ENCODE measurements around the gene USP35. TPM values are rescaled to one million over a fixed set of nuclear protein-coding genes. Genes with fewer than 3 reads are reported as not detected.
"Not testable (repeated sequence)": the region's sequence is repeated elsewhere in the genome, so short reads cannot be mapped to it uniquely, and the experiment has no call there.

USP35 gene
- total RNA-seq, 1 donor from 2014 or later, result 7.1 TPM

DNA sequence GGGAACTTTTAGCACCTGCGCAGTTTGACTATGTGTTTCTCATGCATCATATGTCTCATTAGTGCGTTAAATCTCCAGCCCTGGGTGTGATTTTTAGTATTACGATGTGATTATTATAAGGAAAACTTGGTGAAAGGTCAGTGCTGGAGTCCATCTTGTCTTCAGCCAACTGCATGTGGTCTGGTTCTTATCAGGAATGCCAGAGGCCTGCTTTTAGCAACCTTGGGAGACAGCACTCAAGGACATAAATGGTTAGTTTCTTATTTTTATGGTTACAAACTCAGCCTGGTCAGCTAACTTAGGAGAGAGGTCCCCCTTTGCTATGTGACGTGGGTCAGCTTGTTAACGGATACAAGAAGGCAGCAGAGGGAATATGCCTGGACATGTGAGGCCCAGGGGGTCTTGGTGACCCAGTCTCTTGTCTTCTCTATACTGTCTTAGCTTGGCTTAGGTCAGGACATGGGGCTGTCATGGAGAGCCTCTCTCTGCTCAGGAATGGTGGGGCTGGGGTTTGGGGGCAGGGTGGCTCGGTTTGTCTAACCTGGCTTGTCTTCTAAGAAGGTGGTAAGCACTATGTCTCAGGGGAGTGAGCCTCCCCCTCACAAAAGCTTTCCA is 21.8 kb upstream of the USP35 start:
- Histone ChIP-seq H3K9me3 (no peaks in the 10 kb centered on the region), H3K27me3 (no peaks in the 10 kb centered on the region), H3K4me3 (no peak overlapping the region), H3K36me3 (peaks cover 2% of the 10 kb centered on the region), H3K27ac (no peak overlapping the region), H3K4me1 (peaks cover 11% of the 10 kb centered on the region)
- ATAC-seq, result no peak
- TF ChIP-seq, protein P1, sequence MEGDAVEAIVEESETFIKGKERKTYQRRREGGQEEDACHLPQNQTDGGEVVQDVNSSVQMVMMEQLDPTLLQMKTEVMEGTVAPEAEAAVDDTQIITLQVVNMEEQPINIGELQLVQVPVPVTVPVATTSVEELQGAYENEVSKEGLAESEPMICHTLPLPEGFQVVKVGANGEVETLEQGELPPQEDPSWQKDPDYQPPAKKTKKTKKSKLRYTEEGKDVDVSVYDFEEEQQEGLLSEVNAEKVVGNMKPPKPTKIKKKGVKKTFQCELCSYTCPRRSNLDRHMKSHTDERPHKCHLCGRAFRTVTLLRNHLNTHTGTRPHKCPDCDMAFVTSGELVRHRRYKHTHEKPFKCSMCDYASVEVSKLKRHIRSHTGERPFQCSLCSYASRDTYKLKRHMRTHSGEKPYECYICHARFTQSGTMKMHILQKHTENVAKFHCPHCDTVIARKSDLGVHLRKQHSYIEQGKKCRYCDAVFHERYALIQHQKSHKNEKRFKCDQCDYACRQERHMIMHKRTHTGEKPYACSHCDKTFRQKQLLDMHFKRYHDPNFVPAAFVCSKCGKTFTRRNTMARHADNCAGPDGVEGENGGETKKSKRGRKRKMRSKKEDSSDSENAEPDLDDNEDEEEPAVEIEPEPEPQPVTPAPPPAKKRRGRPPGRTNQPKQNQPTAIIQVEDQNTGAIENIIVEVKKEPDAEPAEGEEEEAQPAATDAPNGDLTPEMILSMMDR (IDR thresholded peaks at IDR 0.05), result no peak
- intact Hi-C loops (cut with DNase I), result no loop called here
- no peak for DNase-seq

DNA sequence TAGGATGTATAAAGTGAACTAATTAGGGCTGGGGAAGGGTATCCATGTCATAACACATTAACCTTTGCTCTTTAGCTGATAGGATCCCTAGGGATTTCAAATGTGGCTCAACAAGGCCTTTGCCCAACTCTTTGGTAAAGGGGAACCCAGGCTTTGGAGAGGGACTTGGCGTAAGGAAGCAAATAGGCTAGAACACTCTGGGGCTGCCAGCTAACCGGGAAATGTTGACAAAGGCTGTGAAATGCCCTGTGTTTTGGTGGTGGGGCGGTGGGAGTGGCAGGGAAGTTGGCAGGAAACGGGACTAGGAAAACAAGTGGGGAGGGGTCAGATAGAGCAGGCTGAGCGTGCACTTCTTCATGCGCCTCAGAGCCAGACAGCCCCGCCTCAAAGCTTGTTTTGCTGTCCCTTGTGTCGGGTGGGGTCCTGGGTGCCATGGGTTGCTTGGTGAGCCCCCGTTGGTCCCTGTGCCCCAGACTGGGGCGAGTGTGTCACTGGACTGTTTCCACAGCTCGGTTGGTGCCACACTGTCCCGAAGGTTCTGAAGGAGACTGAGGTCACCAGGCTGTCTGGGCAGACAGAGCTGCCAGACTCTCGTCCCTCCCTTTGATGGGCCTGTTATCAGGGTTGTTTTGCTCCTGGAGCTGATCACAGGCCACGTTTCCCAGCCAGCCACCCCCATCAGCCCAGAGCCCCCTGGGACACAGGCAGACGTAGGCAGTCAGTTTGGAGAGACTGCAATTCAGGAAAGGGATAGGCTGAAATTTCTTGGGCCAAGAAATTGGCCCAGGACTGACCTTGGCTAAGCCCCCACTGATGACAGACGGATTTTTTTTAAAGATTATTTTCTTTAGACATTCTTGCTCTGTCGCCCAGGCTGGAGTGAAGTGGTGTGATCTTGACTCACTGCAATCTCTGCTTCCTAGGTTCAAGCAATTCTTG is 19.9 kb upstream of the USP35 start:
- intact Hi-C loops (cut with DNase I), result no loop called here
- Histone ChIP-seq H3K9me3 (no peaks in the 10 kb centered on the region), H3K27ac (peak overlapping the region; percentile 78), H3K4me3 (no peak overlapping the region), H3K4me1 (peaks cover 11% of the 10 kb centered on the region), H3K36me3 (peaks cover 12% of the 10 kb centered on the region), H3K27me3 (no peaks in the 10 kb centered on the region)
- DNase-seq (no peak), ATAC-seq (peak; percentile 65)
- TF ChIP-seq, protein P1 (IDR thresholded peaks at IDR 0.05), result no peak

DNA sequence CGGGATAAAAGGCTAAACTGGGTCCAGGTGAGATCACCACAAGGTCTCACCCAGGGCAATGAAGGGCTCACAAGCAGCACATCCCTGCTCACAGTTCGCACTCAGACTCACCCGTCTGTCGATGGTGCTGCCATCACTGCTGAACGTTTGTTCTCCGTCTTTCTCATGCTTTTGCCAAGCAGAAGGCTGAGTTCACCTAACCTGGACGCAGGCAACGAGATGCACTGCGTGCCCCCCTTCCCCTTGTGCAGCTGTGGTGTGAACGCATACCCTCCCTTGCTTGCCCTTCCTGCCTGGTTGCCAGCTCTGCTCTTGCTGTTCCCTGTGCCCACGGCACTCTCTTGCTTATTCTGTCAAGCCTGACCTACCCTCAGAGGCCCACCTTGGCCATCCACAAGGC is 18.3 kb upstream of the USP35 start:
- DNase-seq (no peak), ATAC-seq (no peak)
- H3K27me3 ChIP-seq, result no peaks in the 10 kb centered on the region
- TF ChIP-seq, protein P1 (IDR thresholded peaks at IDR 0.05), result no peak
- H3K9me3 ChIP-seq, result no peaks in the 10 kb centered on the region
- no peak overlapping the region for H3K27ac ChIP-seq
- no peak overlapping the region for H3K4me3 ChIP-seq
- H3K36me3 ChIP-seq, result peaks cover 18% of the 10 kb centered on the region
- intact Hi-C loops (cut with DNase I), result no loop called here
- peaks cover 11% of the 10 kb centered on the region for H3K4me1 ChIP-seq

DNA sequence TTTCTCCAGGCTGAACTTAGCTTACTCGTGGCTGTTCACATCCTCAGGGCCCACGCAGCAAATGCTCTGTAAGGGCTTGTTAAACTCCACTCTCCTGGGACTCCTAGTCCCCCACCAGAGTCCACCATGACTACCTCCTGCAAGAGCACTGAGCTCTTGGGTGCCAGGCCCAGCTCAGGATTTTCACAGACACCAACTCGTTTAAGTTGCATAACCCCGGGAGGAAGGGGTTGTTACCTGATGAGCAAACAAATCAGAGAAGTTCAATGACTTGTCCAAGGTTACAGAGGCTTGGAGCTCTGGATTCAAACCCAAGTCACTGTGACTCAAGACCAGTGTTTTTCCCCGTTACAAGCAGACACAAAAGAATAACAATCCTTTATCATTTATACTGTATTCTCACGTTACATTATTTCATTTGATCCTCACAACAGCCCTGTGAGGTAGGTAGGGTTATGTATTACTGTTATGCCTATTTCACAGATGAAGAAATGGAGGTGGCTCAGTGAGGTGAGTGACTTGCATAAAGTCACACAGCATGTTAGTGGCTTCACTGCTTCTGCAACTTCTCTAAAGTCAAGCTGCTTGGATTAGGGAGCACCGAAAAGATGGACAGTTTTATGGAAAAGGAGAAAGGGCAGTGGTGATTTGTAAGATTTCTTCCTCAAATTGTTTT is 17.7 kb upstream of the USP35 start:
- H3K36me3 ChIP-seq, result peaks cover 18% of the 10 kb centered on the region
- ATAC-seq (no peak), DNase-seq (no peak)
- H3K27me3 ChIP-seq, result no peaks in the 10 kb centered on the region
- H3K4me1 ChIP-seq, result peaks cover 11% of the 10 kb centered on the region
- intact Hi-C loops (cut with DNase I), result no loop called here
- no peaks in the 10 kb centered on the region for H3K9me3 ChIP-seq
- H3K27ac ChIP-seq, result no peak overlapping the region
- TF ChIP-seq, protein P1 (IDR thresholded peaks at IDR 0.05), result no peak
- no peak overlapping the region for H3K4me3 ChIP-seq

DNA sequence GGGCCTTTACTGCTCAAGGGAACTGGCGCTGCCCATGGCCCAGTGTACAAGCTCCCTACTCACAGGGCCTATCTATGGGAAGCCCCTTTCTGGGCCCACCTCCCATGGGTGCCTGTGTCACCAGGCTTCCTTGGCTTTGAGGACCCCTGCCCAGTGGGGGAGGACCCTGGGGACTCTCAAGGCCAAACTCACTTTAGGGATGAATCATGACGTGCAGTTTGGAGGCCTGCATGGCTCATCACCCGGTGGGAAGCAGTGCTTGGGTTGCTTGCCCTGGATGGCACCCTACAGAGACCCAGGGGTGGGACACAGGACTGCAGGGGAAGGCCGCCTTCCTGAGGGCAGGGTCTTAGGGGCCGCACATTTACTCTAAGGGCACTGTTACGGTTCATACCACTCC is 16.8 kb upstream of the USP35 start:
- no peak overlapping the region for H3K4me3 ChIP-seq
- TF ChIP-seq, protein P1 (IDR thresholded peaks at IDR 0.05), result no peak
- H3K27me3 ChIP-seq, result no peaks in the 10 kb centered on the region
- no peak overlapping the region for H3K27ac ChIP-seq
- intact Hi-C loops (cut with DNase I), result no loop called here
- DNase-seq (no peak), ATAC-seq (no peak)
- H3K4me1 ChIP-seq, result peaks cover 11% of the 10 kb centered on the region
- peaks cover 18% of the 10 kb centered on the region for H3K36me3 ChIP-seq
- no peaks in the 10 kb centered on the region for H3K9me3 ChIP-seq

DNA sequence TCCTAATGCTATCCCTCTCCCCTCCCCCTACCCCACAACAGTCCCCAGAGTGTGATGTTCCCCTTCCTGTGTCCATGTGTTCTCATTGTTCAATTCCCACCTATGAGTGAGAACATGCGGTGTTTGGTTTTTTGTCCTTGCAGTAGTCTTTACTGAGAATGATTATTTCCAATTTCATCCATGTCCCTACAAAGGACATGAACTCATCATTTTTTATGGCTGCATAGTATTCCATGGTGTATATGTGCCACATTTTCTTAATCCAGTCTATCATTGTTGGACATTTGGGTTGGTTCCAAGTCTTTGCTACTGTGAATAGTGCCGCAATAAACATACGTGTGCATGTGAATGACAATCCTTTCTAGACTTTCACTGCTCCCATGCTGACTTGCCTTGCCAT is 12.9 kb upstream of the USP35 start:
- H3K27ac ChIP-seq; H3K27me3 ChIP-seq; H3K9me3 ChIP-seq; intact Hi-C loops (cut with DNase I); DNase-seq; ATAC-seq; H3K4me1 ChIP-seq; H3K4me3 ChIP-seq: not testable (repeated sequence)
- peaks cover 18% of the 10 kb centered on the region for H3K36me3 ChIP-seq
